Measurements from ENCODE around the gene IL21R.
"Not testable (repeated sequence)": the region's sequence is repeated elsewhere in the genome, so short reads cannot be mapped to it uniquely, and the experiment has no call there.

The IL21R gene

DNA sequence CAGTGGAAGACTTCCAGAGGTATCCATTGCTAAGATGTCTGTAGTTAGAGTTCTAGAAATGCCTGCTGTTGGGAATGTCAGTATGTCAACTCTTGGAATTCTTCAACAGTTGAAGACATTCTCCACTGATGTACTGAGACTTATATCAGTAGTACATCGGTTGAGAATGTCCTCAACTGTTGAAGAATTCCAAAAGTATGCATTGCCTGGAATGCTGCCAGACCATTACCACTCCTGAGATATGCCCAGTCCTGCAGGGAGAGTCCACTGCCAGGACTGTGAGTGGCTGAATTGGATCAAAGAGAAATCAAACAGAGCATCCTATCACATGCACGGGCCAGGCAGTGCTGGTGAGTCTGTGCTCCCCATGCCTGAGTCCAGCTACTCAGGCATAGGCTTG, 42.0 kb downstream of the IL21R start:
- peak; percentile 45 for DNase-seq (ENCODE audit: low spot score)

DNA sequence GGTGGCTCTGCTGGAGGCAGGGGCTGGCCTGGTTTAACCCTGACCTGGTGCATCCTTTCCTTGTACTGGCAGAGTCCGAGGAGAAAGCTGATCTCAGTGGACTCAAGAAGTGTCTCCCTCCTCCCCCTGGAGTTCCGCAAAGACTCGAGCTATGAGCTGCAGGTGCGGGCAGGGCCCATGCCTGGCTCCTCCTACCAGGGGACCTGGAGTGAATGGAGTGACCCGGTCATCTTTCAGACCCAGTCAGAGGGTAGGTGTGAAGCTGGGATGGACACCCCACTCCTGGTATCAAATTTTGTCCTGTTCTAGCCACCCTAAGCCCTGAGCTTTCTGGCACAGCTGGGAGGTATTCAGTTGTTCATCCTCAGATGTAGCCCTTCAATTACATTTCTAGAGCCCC, 42.5 kb downstream of the IL21R start:
- no peak for DNase-seq (ENCODE audit: low spot score)

- no peak for DNase-seq (ENCODE audit: low spot score)
Observed at GRCh38 chr16:27445502-27446175, 43.7 kb downstream of the IL21R start.

GRCh38 chr16:27446721-27447120, 44.7 kb downstream of the IL21R start:
- DNase-seq (ENCODE audit: low spot score) = no peak

- no peak for DNase-seq (ENCODE audit: low spot score)
Observed at GRCh38 chr16:27447301-27447700, 45.3 kb downstream of the IL21R start.

GRCh38 chr16:27448532-27449433, 46.8 kb downstream of the IL21R start:
- no peak for DNase-seq (ENCODE audit: low spot score)

DNA sequence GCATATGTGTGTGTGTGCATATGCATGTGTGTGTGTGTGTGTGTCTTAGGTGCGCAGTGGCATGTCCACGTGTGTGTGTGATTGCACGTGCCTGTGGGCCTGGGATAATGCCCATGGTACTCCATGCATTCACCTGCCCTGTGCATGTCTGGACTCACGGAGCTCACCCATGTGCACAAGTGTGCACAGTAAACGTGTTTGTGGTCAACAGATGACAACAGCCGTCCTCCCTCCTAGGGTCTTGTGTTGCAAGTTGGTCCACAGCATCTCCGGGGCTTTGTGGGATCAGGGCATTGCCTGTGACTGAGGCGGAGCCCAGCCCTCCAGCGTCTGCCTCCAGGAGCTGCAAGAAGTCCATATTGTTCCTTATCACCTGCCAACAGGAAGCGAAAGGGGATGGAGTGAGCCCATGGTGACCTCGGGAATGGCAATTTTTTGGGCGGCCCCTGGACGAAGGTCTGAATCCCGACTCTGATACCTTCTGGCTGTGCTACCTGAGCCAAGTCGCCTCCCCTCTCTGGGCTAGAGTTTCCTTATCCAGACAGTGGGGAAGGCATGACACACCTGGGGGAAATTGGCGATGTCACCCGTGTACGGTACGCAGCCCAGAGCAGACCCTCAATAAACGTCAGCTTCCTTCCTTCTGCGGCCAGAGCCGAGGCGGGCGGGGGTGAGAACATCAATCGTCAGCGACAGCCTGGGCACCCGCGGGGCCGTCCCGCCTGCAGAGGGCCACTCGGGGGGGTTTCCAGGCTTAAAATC, 47.6 kb downstream of the IL21R start:
- DNase-seq (ENCODE audit: low spot score) = no peak

GRCh38 chr16:27450196-27450549, 48.2 kb downstream of the IL21R start:
- no peak for DNase-seq (ENCODE audit: low spot score)

- no peak for DNase-seq (ENCODE audit: low spot score)
Observed at GRCh38 chr16:27452569-27453493, 50.9 kb downstream of the IL21R start.

- no peak for DNase-seq (ENCODE audit: low spot score)
Observed at GRCh38 chr16:27453494-27453825, 51.5 kb downstream of the IL21R start.

DNA sequence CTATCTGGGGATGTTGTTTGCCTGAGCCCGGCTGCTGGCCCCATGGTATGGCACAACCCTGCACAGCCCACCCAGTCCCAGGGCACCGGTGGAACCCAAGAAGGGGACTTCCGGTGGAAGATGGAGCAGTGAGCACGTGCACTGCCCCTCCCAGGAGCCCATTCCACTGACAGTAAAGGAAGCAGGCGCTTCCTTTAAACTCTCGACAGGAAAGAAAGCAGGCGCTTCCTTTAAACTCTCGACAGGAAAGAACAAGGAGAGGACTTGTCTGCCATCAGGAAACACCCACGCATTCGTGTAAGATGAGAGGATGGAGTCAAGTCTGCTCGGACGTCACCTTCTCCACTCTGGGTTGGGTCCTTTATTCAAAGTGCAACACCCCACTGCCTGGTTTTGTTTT, 53.7 kb downstream of the IL21R start:
- DNase-seq (ENCODE audit: low spot score) = no peak

DNA sequence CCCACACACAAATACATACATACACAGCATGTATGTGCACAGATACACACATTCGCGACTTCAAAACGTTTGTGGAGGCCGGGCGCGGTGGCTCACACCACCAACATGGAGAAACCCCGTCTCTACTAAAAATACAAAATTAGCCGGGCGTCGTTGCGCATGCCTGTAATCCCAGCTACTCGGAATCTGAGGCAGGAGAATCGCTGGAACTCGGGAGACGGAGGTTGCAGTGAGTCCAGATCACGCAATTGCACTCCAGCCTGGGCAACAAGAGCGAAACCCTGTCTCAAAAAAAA, 55.6 kb downstream of the IL21R start:
- not testable (repeated sequence) for DNase-seq (ENCODE audit: low spot score)

GRCh38 chr16:27458258-27458657, 56.3 kb downstream of the IL21R start:
- no peak for DNase-seq (ENCODE audit: low spot score)

GRCh38 chr16:27458987-27459688, 57.2 kb downstream of the IL21R start:
- no peak for DNase-seq (ENCODE audit: low spot score)

DNA sequence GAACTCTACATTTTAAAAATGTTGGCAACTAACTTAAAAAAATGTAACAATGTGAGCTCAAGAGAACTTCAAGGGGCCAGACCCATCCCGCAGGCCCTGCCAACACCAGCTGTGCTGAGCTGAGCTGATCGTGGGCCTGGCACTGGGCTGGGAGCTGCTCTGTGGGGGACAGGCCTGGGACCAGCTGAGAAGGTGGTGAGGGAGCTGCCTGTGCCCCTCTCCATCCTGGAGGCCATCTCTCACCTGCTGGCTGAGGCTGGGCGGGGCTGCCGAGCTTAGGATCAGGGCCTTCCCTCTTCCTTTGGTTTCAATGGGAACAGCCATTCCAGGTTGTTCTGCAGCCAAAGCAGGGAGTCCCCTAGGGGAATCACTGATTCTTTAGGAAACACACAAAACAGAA, 58.2 kb downstream of the IL21R start:
- no peak for DNase-seq (ENCODE audit: low spot score)

DNA sequence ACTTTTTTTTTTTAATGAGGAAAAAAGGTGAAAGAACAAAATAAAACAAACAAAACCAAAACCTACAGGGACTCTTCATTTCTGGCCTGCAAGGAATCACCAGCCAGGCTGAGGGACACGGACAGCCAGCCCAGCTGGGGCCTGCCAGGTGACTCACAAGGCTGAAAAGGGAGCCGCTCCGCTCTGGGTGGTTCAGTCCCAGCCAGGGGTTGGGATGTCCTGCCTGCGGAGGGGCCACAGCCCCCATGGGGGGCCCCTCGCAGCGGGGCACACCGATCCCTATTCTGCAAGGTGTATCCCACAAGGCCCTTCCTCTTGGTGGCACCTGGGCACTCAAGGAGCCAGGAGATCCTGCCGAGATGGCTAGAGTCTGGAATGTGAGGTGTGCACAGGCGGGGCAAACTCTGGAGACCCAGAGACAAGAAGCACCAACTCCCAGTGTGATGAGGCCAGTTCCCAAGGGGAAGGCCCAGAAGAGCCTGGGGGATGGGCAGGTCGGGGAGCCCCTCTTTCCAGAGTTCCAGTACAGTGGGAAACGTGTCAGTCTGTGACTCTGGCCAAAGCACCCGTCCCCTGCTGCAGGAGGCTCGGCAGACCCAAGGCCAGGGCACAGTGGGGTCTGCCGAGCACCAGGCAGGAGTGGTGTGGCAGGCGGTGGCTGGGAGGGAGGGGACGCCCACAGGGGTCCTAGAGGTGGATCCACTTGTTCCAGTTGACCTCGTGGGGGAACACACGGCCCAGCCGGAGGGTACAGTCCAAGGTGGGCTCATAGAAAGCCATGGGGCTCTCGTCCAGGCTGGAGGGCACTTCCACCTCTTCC, 58.9 kb downstream of the IL21R start:
- DNase-seq (ENCODE audit: low spot score) = peak; percentile 60

GRCh38 chr16:27461483-27462171, 59.7 kb downstream of the IL21R start:
- no peak for DNase-seq (ENCODE audit: low spot score)

DNA sequence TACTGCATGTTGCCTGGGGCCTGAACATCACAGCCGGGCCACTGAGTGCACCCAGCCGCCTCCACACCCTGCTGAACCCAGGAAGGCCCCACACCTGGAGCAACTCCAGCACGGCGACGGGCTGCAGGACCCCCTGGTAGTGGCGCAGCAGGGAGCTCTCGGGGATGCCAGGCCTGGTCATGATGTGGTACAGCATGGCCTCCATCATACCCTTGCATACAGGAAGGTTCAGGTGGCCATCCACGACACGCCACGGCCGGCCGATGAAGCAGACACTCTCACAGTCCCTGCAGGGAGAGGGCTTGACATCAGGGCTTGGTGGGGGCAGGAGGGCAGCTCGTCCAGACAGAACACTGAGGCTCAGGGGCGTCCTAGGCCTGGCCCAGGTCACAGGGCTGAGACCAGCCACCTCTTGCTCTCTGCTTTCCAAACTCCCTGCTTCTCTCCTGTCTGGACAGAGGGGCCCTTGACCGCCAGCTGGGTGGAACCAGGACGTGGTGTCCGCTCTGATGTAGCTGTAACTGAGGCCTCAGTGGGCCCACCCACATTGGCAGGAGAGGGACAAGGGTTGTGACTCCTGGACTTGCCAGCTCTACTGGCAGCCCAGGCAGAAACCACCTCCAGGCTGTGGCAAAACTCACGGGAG, 60.3 kb downstream of the IL21R start:
- no peak for DNase-seq (ENCODE audit: low spot score)
